Parathyroid adenoma (tissue), 2 donors: ENCODE data around the gene CD81.

Experiments
- H2AFZ ChIP-seq: fragments of 300-600 bp; sonication (generic); one replicate; pipeline ENCODE4 v1.7.0; 2017; ENCODE audit warnings: antibody characterized with exemption, mild to moderate bottlenecking
- H3K27ac ChIP-seq: fragments of 300-600 bp; sonication (generic); one replicate; pipeline ENCODE4 v1.7.0; 2017
- H3K27me3 ChIP-seq: fragments of 300-600 bp; sonication (generic); one replicate; pipeline ENCODE4 v1.7.0; 2017; ENCODE audit warnings: low read length; ENCODE audit not compliant: control insufficient read depth, insufficient read depth
- H3K36me3 ChIP-seq: fragments of 300-600 bp; sonication (generic); one replicate; pipeline ENCODE4 v1.7.0; 2017; ENCODE audit warnings: low read length; ENCODE audit not compliant: control insufficient read depth, insufficient read depth
- H3K4me1 ChIP-seq: fragments of 300-600 bp; sonication (generic); one replicate; pipeline ENCODE4 v1.7.0; 2017; ENCODE audit warnings: control low read depth
- H3K4me2 ChIP-seq: fragments of 300-600 bp; sonication (generic); one replicate; pipeline ENCODE4 v1.7.0; 2017; ENCODE audit warnings: low read length
- H3K4me3 ChIP-seq: fragments of 300-600 bp; sonication (generic); one replicate; pipeline ENCODE4 v1.7.0; 2017; ENCODE audit warnings: low read depth, low read length
- H3K79me2 ChIP-seq: fragments of 300-600 bp; sonication (generic); one replicate; pipeline ENCODE4 v1.7.0; 2017; ENCODE audit warnings: control low read depth
- H3K9ac ChIP-seq: fragments of 300-600 bp; sonication (generic); one replicate; pipeline ENCODE4 v1.7.0; 2017; ENCODE audit warnings: mild to moderate bottlenecking
- H3K9me3 ChIP-seq: fragments of 300-600 bp; sonication (generic); one replicate; pipeline ENCODE4 v1.7.0; 2017; ENCODE audit warnings: low read length; ENCODE audit not compliant: control insufficient read depth
- CTCF ChIP-seq: fragments of 300-600 bp; sonication (generic); IDR thresholded peaks from one replicate; pipeline ENCODE4 v1.7.0; 2017; ENCODE audit warnings: antibody characterized with exemption, mild to moderate bottlenecking
- donor health status: primary hyperparathyroidism.

Gene CD81

GRCh38 chr11:2402890-2403645, 26.0 kb downstream of the CD81 start:
- H3K4me1 ChIP-seq, result peaks cover 5% of the 10 kb centered on the region
- no peak overlapping the region for H3K9ac ChIP-seq
- no peak for TF ChIP-seq CTCF
- no peak overlapping the region for H2AFZ ChIP-seq
- no peaks in the 10 kb centered on the region for H3K9me3 ChIP-seq
- no peak overlapping the region for H3K27ac ChIP-seq
- H3K79me2 ChIP-seq, result peaks cover 5% of the 10 kb centered on the region
- H3K36me3 ChIP-seq, result no peaks in the 10 kb centered on the region
- no peak overlapping the region for H3K4me2 ChIP-seq
- H3K27me3 ChIP-seq, result no peaks in the 10 kb centered on the region
- H3K4me3 ChIP-seq, result no peak overlapping the region

DNA sequence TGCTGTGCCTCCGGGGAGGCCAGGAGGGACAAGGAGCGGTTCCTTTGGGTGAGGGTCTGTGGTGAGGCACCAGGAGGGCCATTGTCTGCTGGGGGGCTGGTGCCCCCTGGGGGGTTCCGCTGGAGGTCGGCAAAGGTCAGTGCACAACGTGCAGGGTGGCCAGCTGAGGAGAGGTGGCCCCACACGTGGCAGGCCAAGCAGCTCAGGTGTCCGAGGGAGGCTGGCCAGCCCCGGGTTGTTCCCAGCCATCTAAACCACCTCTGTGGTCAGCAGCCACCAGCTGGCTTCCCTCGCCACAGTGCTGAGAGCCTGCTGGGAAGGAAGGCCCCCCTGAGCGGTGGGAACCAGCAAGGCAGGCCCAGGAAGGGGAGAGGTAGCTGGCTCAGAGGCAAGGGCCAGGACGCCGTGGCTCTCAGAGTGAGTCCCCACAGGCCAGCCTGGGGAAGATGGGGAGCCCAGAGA, 27.7 kb downstream of the CD81 start:
- Histone ChIP-seq H3K27ac (no peak overlapping the region), H3K4me3 (no peak overlapping the region), H3K4me1 (no peaks in the 10 kb centered on the region), H3K4me2 (no peak overlapping the region), H2AFZ (no peak overlapping the region), H3K79me2 (peaks cover 5% of the 10 kb centered on the region), H3K9ac (no peak overlapping the region), H3K9me3 (no peaks in the 10 kb centered on the region), H3K27me3 (no peaks in the 10 kb centered on the region), H3K36me3 (no peaks in the 10 kb centered on the region)
- no peak for TF ChIP-seq CTCF

DNA sequence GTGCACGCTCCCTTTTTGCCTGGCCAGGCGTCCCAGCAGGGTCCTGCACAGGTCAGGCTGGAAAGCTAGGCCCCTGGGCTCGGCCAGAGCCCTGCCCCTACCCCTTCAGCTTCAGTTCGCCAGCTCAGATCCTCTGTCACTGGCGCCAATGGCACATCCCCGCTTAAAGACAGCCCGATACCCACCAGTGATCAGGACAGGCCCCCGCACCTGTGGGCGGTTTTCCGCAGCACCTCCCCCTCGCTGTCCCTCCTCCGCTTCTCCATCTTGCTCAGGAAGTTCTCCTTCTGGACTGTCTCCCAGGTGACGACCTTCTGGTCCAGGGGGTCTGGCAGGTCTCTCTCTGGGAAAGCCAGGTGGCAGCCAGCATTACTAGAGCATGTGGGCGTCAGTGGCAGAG, 29.3 kb downstream of the CD81 start:
- Histone ChIP-seq H3K4me3 (no peak overlapping the region), H3K27me3 (no peaks in the 10 kb centered on the region), H3K79me2 (peaks cover 2% of the 10 kb centered on the region), H3K9ac (no peak overlapping the region), H3K4me1 (no peaks in the 10 kb centered on the region), H3K36me3 (no peaks in the 10 kb centered on the region), H2AFZ (no peak overlapping the region), H3K4me2 (no peak overlapping the region), H3K27ac (no peak overlapping the region), H3K9me3 (no peaks in the 10 kb centered on the region)
- TF ChIP-seq CTCF, result no peak

DNA sequence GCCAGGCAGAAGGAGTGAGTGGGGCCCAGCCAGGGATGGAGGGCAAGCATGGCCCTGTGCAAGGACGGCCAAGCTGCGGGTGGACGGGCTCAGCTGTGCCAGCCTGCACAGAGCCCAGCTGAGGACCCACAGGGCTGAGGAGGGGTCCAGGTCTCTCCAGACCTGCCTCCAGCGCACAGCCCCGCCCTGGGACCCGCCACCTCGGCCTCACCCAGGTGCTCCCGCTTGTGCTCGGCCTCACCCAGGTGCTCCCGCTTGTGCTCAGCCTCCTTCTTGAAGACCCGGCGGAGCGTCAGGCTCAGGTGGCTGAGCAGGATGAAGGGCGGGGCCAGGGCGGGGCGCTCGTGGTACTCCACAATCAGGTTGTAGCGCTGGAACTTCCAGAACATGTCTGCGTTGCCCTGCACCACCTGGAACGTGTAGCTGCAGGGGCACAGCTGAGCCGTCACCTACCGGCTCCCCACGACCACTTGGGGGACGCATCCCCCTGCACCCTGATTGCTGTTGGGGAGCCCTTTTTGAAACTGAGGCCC, 29.8 kb downstream of the CD81 start:
- Histone ChIP-seq H3K27me3 (no peaks in the 10 kb centered on the region), H3K27ac (no peak overlapping the region), H3K36me3 (no peaks in the 10 kb centered on the region), H2AFZ (no peak overlapping the region), H3K9ac (no peak overlapping the region), H3K4me3 (no peak overlapping the region), H3K79me2 (no peaks in the 10 kb centered on the region), H3K9me3 (no peaks in the 10 kb centered on the region), H3K4me1 (no peaks in the 10 kb centered on the region), H3K4me2 (no peak overlapping the region)
- TF ChIP-seq CTCF, result no peak

DNA sequence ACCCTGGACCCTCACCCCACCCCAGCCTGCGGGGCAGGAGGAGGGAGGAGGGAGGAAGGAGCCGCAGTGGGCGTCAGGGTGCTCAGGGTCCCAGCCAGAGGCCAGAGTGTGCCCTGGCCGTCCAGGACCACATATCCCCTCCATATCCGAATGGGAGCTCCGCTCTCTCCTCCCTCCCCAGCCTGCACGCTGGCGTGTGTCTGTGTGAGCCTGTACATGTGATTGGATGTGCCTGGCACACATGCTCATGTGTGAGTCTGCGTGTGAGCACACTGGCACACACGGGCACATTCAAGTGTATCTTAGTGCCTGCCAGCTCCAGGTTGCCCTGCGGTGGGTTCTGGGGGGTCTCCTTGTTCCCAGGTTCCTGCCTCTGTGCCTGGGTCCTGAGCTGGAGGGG, 31.6 kb downstream of the CD81 start:
- Histone ChIP-seq H3K9ac (no peak overlapping the region), H2AFZ (no peak overlapping the region), H3K27me3 (no peaks in the 10 kb centered on the region), H3K4me3 (no peak overlapping the region), H3K9me3 (no peaks in the 10 kb centered on the region), H3K79me2 (no peaks in the 10 kb centered on the region), H3K4me2 (no peak overlapping the region), H3K27ac (no peak overlapping the region), H3K4me1 (no peaks in the 10 kb centered on the region), H3K36me3 (no peaks in the 10 kb centered on the region)
- TF ChIP-seq CTCF, result no peak
